ENCODE measurements around the gene GNG12.
A peak's percentile ranks its signal among the peaks of the same experiment; 100 is the strongest.

The GNG12 gene

DNA sequence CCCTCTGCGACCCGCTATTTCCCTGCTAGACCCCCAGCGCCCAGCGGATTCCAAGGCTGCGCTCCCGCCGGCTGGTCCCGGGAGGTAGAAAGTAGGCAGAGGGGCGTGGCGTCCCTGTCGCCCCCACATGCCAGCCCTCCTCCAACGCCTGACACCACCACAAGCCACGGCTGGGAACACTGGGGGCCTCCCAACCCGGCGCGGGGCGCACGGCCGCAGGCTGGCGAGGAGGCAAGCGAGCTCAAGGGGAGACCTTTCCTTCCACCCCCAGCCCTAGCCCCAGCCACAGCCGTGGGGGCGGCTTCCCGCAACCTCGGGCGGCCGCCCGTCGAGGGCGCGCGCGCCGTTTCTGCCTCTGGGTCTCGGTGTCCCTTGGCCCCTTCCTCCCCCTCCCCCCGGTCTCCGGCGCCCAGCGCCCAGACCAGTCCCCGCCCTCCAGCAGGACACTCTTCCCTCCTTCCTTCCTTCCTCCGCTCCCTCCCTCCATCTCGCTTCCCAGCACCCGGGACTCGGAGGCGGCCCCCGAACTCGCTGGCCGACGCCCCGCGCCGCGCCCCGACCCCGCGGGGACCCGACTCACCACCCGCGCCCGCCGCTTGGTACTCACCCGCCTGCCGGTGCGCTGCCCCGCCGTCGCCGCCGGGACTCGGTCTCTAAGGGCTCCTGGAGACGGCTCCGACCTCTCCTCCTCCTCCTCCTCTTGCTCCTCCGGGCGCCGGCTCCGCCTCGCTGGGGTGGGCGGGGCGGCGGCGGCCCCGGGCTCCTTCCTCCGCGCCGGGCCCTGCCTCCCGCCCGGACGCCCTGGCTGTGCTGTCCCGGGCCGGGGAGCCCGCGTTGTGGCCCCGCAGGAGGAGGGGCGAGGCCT, at the start of gene GNG12:
Gene GNG12 (minus strand): TSS at position 731 of the 865 bp plus-strand sequence. CDS start 125,781 bp downstream, outside the sequence.
- DNase-seq, result no peak

DNA sequence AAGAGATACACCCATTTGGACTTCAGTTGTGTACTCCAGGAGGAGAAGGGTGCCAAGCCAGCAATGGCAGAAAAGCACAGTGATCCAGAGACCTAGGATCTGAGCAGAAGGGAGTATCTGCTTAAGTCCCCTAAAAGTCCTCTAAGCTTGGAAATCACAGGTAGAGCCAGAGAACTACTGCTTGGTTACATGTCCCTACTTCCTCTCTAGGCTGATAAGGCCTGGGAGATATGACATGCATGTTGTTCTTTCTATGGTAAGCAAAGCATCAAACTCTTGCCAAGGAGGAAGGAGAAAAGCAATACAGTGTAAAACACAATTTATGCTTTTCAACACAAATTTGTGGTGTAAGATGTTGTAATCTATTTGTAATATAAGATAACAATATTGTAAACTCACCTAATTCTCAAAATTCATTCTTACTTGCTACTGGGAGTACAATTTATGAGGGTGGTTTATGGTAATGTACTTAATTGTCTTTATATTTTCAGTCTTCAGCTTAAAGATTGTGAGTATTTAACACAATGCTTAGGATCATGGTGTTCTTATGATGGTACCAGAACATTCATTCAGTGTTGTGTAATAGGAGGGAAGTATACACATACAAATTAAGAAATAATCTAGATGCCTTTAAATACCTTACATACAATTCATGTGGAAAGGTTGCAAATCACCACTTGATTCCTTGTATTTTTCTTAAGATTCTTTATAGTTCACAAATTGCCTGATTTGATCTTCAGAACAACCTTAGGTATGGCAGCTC, 49.1 kb upstream of the GNG12 start:
- DNase-seq, result no peak

GRCh38 chr1:67880056-67880601, 46.9 kb upstream of the GNG12 start:
- DNase-seq, result no peak

DNA sequence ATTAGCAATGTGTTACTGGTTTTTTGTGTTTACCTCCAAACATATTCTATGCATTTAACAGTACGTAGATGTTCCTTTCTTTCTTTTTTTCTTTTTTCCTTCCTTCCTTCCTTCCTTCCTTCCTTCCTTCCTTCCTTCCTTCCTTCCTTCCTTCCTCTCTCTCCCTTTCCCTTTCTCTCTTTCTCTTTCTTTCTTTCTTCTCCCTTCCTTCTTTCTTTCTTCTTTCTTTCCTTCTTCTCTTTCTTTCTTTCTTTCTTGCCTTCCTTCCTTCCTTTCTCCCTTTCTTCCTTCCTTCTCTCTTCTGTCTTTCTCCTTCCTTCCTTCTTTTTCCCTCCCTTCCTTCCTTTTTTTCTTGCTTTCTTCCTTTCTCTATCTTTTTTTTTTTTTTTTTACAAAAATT, 46.2 kb upstream of the GNG12 start:
- no peak for DNase-seq

DNA sequence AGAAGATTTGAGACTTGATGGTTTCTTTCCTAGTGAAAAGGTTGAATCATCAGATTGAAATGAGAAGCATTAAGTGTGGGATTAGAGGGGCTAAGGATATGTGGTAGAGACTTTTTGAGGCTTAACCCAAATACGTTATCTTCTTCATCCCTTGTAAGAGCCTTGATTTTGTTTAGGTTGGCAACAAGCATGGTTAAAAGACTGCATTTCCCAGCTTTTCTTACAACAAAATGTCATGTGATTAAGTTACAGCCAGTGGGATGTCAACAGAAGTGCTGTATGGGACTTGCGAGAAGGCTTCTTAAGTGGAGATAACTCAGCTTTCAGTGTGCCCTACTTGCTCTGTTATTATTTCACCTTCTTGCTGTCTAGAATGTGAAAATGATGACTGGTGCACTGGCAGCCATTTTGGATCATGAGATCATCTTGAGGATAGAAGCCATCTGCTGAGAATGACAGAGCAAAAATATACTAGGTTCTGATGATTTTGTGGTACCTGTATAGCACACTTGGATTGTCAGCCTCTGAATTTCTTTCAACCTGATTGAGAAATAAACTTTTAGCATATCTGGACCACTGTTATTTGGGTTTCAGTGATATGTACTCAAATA, 41.3 kb upstream of the GNG12 start:
- DNase-seq, result no peak

DNA sequence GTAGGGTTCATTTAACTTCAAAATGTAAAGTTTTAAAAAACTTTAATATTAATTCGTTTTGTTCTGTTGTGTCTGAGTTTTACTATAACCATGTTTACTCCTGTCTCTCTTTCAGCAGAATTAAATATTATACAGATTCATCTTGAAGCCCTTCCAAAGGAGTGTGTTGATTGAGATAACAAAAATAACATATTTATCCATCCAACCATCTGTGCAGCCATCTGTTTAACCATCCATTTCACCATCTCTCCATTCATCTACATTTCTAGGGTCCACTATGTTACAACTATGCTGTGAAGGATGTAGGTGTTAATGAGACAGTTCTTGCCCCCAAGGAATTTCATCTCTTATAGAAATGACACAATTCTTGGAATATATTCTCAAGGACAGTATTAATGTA, 36.0 kb upstream of the GNG12 start:
- no peak for DNase-seq

GRCh38 chr1:67863637-67864036, 30.4 kb upstream of the GNG12 start:
- DNase-seq, result no peak

DNA sequence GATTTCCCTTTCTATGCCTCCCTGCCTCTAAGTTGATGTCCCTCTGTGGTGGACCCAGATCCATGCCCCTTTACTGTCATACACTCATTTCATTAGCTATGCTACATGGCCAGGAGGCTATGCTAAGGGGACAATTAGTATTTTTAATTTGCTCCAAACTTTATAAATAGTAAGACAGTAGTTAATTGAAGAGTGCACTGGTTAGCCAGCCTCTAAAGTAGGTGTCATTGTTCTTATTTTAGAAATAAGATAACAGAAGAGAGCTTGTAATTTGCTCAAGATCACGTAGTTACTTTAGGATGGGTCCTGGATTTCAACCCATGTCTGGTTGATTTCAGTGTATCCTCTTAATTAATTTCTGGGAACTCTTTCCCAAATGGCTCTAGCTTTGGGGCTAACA, 29.4 kb upstream of the GNG12 start:
- no peak for DNase-seq

DNA sequence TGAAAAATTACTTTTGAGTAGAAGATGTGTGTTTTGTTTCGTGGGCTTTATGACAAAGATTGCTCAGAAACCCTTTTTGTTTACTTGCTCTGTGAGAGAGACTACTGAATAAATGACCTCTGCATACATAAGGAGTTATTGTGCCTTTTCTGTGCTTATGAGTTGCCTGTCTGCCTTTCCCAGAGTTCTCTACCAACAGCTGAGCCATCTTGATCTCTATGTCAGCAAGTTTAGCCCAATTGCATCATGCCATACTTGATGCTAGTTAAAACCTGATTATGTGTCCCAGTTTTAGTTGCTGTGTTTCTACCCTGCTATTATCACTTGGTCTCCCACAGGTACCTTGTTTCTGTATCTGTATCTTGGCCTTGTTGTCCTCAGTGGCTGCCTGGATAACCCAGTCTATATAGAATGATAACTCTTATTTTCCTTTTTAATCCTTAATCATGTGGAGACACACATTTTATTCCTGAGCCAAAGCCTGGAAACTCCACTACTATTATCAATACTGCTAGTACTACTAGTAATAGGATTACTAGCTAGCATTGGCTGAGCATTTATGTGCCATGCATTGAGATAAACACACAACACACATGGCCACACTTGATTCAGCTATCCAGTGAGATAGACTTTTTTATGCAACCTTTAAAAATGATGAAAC, 28.7 kb upstream of the GNG12 start:
- DNase-seq, result no peak

GRCh38 chr1:67860776-67861175, 27.5 kb upstream of the GNG12 start:
- no peak for DNase-seq

DNA sequence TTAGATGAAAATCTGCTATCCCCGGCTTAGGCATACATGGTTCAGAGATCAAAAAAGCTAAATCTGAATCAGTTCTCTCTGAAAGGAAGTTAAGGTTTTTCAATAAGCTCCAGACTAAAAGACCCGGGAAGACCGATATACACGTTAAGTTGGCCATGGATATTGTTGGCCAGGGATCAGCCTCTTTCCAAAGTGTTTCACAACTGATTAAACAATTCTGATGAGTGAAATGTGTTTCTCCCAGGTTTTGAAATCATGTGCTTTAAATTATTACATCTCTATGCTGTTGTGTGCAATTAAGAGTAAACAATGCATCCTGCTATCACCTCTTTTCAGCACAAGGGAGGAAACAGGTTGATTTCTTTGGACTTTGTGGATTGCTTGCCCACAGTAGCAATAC, 23.7 kb upstream of the GNG12 start:
- DNase-seq, result no peak

- DNase-seq, result no peak
Measured at GRCh38 chr1:67855961-67856360, 22.7 kb upstream of the GNG12 start.

- DNase-seq, result no peak
Measured at GRCh38 chr1:67855444-67855843, 22.2 kb upstream of the GNG12 start.

GRCh38 chr1:67853704-67854103, 20.4 kb upstream of the GNG12 start:
- no peak for DNase-seq

GRCh38 chr1:67851800-67852199, 18.5 kb upstream of the GNG12 start:
- no peak for DNase-seq

GRCh38 chr1:67850611-67851075, 17.4 kb upstream of the GNG12 start:
- DNase-seq, result peak; percentile 14

DNA sequence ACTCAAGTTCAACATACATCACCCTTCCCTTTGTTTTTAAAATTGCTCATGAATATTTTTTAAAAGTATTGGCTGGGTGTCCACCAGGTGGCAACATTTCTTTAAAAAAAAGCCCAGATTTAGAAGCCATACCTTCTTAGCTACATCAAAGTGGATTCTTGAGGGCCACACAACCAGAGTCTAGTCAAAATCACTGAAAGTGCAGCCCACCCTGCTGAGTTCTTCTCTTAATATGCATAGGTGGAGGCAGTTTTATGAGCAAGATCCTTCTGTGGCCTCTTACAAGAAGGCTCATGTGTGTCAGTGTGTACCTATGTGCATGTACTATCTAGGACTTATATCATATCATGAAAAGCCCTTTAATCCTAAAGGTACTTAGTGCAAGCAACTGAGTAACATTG, 16.9 kb upstream of the GNG12 start:
- DNase-seq, result no peak

- DNase-seq, result no peak
Measured at GRCh38 chr1:67847466-67847865, 14.2 kb upstream of the GNG12 start.

DNA sequence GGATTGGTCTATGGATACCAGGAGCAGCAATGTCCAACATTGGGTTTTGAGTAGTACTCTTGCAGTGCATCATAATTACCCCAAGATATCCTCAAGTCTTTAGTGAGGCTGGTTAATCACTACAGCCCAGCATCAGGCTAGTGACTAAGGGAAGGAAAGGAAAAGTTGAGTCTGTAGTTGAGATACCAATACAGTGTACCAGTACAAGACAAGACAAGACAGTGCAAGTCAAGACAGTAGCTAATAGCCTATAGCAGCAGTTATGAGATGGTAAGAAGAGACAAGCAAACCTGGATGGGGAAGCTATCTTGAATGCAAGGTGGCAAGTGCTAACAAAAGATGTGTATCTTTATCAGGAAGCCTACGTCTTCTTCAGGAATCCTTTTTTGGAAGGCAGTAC, 13.3 kb upstream of the GNG12 start:
- no peak for DNase-seq

- no peak for DNase-seq
Measured at GRCh38 chr1:67844988-67845387, 11.7 kb upstream of the GNG12 start.

DNA sequence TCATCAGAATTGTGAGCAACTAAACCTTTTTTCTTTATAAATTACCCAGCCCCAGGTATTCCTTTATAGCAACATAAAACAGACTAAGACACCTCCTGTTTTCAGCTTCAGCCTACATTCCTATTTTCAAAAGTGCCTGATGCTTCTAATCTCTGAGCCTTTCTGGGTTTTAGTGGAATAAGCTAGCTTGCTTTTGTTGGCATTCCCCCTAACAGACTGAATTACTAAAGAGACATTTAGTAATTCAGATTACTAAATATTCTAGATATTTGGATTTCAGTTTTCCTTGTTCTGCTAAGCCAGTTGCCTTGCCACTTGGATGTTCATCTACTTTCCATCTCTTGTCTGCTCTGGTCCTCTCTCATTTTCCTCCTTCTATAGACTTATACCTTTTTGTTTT, 10.5 kb upstream of the GNG12 start:
- DNase-seq, result no peak

- no peak for DNase-seq
Measured at GRCh38 chr1:67843331-67843730, 10.1 kb upstream of the GNG12 start.

GRCh38 chr1:67840449-67840848, 7.2 kb upstream of the GNG12 start:
- no peak for DNase-seq

All from DMS79 treated with DMSO at 0.1 percent for 48 hours (cell line).